K562 (cell line): ENCODE results near the gene DDAH2. TPM values are rescaled to one million over a fixed set of nuclear protein-coding genes. Genes with fewer than 3 reads are reported as not detected.
A peak's percentile ranks its signal among the peaks of the same experiment; 100 is the strongest.

ENCODE experiments used
- ATF4 ChIP-seq: fragments of 450-650 bp; formaldehyde crosslinking; IDR thresholded peaks from 2 replicates; pipeline ENCODE4 v1.4.0; 2022; ENCODE audit warnings: mild to moderate bottlenecking, moderate library complexity
- BDP1 ChIP-seq: IDR thresholded peaks from 3 replicates; pipeline ENCODE4 v1.6.1; 2011; ENCODE audit not compliant: insufficient read length, insufficient read depth
- ELF2 ChIP-seq: fragments of 250-450 bp; sonication (Bioruptor Pico); IDR thresholded peaks from 2 replicates; pipeline ENCODE4 v1.5.0; 2021; ENCODE audit warnings: mild to moderate bottlenecking
- HNRNPH1 ChIP-seq: fragments of 200-400 bp; formaldehyde crosslinking; optimal IDR thresholded peaks from 2 replicates; pipeline ENCODE3; 2017; ENCODE audit warnings: low read depth, mild to moderate bottlenecking, low read length, moderate library complexity
- MEF2A ChIP-seq: IDR thresholded peaks from 2 replicates; pipeline ENCODE4 v1.6.1; 2011; ENCODE audit warnings: low read depth, mild to moderate bottlenecking, low read length, moderate library complexity; ENCODE audit not compliant: control insufficient read depth
- MLX ChIP-seq, 2 experiments: fragments of 450-650 bp in 1 of 2; sonication (generic) in 1 of 2; formaldehyde crosslinking; conservative IDR thresholded peaks; 2 replicates each; pipeline versions ENCODE4 v1.4.0 to v1.8.1; 2020 to 2022; ENCODE audit warnings: mild to moderate bottlenecking in 1 of 2, missing genetic modification reagents in 1 of 2
- MXI1 ChIP-seq: IDR thresholded peaks from 2 replicates; pipeline ENCODE4 v1.6.1; 2011; ENCODE audit warnings: low read depth, mild to moderate bottlenecking, improper control_type of control experiment, low read length
- NFRKB ChIP-seq: fragments of 450-650 bp; IDR thresholded peaks from 2 replicates; pipeline ENCODE4 v1.6.1; 2016; ENCODE audit warnings: low read depth
- NR2F6 ChIP-seq: fragments of 450-650 bp; formaldehyde crosslinking; IDR thresholded peaks from 2 replicates; pipeline ENCODE4 v1.4.0; 2020; ENCODE audit warnings: mild to moderate bottlenecking
- PATZ1 ChIP-seq: fragments of 250-450 bp; sonication (Bioruptor Pico); IDR thresholded peaks from 2 replicates; pipeline ENCODE4 v1.5.0; 2020; ENCODE audit warnings: mild to moderate bottlenecking, borderline replicate concordance
- PRPF4 ChIP-seq: fragments of 200-400 bp; formaldehyde crosslinking; IDR thresholded peaks from one replicate; pipeline ENCODE4 v1.6.1; 2017; ENCODE audit warnings: low read length, low read depth, mild to moderate bottlenecking; ENCODE audit not compliant: insufficient read depth, poor library complexity, severe bottlenecking
- SFPQ ChIP-seq: fragments of 200-400 bp; formaldehyde crosslinking; IDR thresholded peaks from 2 replicates; pipeline ENCODE4 v1.6.1; 2017; ENCODE audit warnings: mild to moderate bottlenecking, low read depth, low read length, moderate library complexity
- TAF7 ChIP-seq: fragments of 450-650 bp; IDR thresholded peaks from 2 replicates; pipeline ENCODE4 v1.6.1; 2016; ENCODE audit warnings: missing genetic modification characterization, missing compliant biosample characterization
- TFE3 ChIP-seq: fragments of 450-650 bp; formaldehyde crosslinking; IDR thresholded peaks from 2 replicates; pipeline ENCODE4 v1.4.0; 2020; ENCODE audit warnings: mild to moderate bottlenecking, mixed read lengths
- THRB ChIP-seq: fragments of 450-650 bp; formaldehyde crosslinking; conservative IDR thresholded peaks from 2 replicates; pipeline ENCODE4 v1.4.0; 2022; ENCODE audit warnings: mild to moderate bottlenecking, missing genetic modification characterization
- ZNF174 ChIP-seq: fragments of 250-450 bp; sonication (Bioruptor Pico); IDR thresholded peaks from 2 replicates; pipeline ENCODE4 v1.4.0; 2020; ENCODE audit warnings: mild to moderate bottlenecking
- ZNF561 ChIP-seq: fragments of 450-650 bp; formaldehyde crosslinking; conservative IDR thresholded peaks from 2 replicates; pipeline ENCODE4 v1.4.0; 2020; ENCODE audit warnings: mild to moderate bottlenecking, moderate library complexity
- polyA plus RNA-seq, 8 experiments: library from polyadenylated mRNA; depleted of rRNA in 4 of 8; stranded (reverse) in 5 of 8; unstranded in 3 of 8; fragments of >200 nt; fragmentation: Nextera tagmentation in 2 of 8; fragmentation: Illumina TruSeq in 1 of 8; extraction: Ambion mirVana in 2 of 8; extraction: Trizol in 1 of 8; gene quantifications; 2 replicates each; pipeline versions ENCODE4 v1.2.1 to v1.2.3, GENCODE V29; 2011 to 2014; ENCODE audit warnings: inconsistent platforms in 1 of 8, missing spikeins in 1 of 8
- total RNA-seq, 7 experiments: library from RNA; depleted of rRNA in 6 of 7; stranded (reverse); fragments of >200 nt in 6 of 7; fragmentation: Illumina TruSeq in 2 of 7; extraction: Trizol in 2 of 7; gene quantifications; 2 replicates each; pipeline versions ENCODE4 v1.2.1 to v1.2.3, GENCODE V29; 2011 to 2021; ENCODE audit warnings: low replicate concordance in 1 of 7

DDAH2 gene
- total and polyA plus RNA-seq, 9 of the 15 experiments (the other 6 are each of a cell fraction or from before 2014, with no cell fraction given) = 1.8 to 45.4 (median 21.4) TPM

GRCh38 chr6:31702819-31703716 is 26.0 kb downstream of the DDAH2 start, which contains the start of gene ABHD16A (continued):
- TF ChIP-seq BDP1 = no peak
- TF ChIP-seq ZNF174 (CRISPR knock-in tag) = no peak
- 0 out of 2 replicates have a peak, but pooled peaks have one; percentile 16 for TF ChIP-seq MEF2A
- no peak for TF ChIP-seq PRPF4
- TF ChIP-seq PATZ1 (CRISPR knock-in tag) = no peak
- TF ChIP-seq ZNF561 (CRISPR knock-in tag) = no peak
- no peak for TF ChIP-seq HNRNPH1
- peak; percentile 80 for TF ChIP-seq NFRKB
- no peak; the same call in none of the 2 replicates for TF ChIP-seq ELF2 (CRISPR knock-in tag)
- TF ChIP-seq MXI1 = peak; percentile 97
- no peak for TF ChIP-seq SFPQ
- TF ChIP-seq MLX (CRISPR knock-in tag; conservative IDR thresholded peaks at IDR 0.05) = 0 out of 4 replicates have a peak, but pooled peaks of 1 of the 2 experiments have one; percentile 21
- TF ChIP-seq THRB (CRISPR knock-in tag) = 0 out of 2 replicates have a peak, but pooled peaks have one; percentile 11
- TF ChIP-seq TFE3 (CRISPR knock-in tag) = no peak
- TF ChIP-seq TAF7 (tag) = no peak; the same call in 1 of the 2 replicates
- no peak for TF ChIP-seq NR2F6 (CRISPR knock-in tag)
- TF ChIP-seq ATF4 (CRISPR knock-in tag) = peak; percentile 71
